Measurements from ENCODE around the gene UNCX.
A peak's percentile ranks its signal among the peaks of the same experiment; 100 is the strongest.
"Not testable (repeated sequence)": the region's sequence is repeated elsewhere in the genome, so short reads cannot be mapped to it uniquely, and the experiment has no call there.

Gene UNCX

DNA sequence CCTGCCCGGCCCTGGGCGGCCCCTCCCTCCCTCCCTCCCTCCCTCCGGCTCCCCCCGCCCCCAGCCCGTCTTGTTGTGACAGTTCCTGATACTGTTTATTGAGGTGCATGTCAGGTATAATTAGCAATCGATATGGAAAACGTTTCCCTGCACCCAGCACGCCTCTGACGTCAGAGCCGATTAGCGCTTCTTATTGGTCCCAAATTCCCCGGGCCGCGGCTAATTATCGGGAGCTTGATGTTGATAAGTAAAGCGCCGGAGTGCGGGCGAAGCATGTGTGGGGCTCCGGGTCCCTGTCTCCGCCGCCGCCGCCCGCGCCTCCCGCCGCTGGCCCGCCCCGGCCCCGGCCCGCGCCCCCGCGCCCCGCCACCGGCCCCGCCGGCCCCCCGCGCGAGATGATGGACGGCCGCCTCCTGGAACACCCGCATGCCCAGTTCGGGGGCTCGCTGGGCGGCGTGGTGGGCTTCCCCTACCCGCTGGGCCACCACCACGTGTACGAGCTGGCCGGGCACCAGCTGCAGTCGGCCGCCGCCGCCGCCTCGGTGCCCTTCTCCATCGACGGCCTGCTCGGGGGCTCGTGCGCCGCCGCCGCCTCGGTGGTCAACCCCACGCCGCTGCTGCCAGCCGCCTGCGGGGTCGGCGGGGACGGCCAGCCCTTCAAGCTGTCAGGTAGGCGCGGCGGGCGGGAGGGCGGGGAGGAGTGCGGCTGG, at the start of gene UNCX:
Gene UNCX (plus strand): TSS at position 250 of the 710 bp plus-strand sequence. CDS start 146 bp downstream, at position 396.
- no peak for DNase-seq

DNA sequence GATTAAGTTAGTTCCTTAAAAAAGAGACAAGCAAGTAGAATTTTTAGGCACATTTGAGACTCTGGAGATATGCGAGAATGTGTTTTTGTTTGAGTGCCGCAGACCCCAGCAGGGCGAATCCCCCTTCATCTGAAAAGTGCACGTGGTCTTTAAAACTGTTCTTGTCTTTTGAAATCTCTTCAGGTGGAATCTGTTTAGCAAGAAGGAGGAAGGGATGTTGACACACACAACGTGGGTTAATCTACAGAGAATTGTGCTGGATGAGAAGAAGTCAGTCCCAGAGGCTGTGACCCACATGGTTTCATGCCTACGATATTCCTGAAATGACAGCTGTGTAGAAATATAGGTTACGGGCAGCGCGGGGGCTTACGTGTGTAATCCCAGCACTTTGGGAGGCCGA, 45.5 kb upstream of the UNCX start:
- no peak for DNase-seq

DNA sequence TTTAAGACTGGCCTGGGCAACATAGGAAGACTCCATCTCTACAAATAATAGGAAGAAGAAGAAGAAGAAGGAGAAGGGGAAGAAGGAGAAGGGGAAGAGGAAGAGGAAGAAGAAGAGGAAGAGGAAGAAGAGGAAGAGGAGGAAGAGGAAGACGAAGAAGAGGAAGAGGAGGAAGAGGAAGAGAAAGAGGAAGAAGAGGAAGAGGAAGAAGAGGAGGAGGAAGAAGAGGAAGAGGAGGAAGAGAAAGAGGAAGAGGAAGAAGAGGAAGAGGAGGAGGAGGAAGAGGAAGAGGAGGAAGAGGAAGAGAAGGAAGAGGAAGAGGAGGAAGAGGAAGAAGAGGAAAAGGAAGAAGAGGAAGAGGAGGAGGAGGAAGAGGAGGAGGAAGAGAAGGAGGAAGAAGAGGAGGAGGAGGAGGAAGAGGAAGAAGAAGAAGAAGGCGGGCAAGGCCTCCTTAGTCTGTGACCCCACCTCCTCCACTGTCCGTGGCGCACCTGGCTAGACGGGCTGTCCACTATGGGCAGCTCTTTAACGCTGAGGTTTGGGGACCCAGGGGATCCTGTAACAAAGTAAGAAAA, 43.9 kb upstream of the UNCX start:
- no peak for DNase-seq

GRCh38 chr7:1189986-1190772, 42.5 kb upstream of the UNCX start:
- no peak for DNase-seq

- DNase-seq, result peak; percentile 58
Measured at GRCh38 chr7:1192171-1192676, 40.4 kb upstream of the UNCX start.

DNA sequence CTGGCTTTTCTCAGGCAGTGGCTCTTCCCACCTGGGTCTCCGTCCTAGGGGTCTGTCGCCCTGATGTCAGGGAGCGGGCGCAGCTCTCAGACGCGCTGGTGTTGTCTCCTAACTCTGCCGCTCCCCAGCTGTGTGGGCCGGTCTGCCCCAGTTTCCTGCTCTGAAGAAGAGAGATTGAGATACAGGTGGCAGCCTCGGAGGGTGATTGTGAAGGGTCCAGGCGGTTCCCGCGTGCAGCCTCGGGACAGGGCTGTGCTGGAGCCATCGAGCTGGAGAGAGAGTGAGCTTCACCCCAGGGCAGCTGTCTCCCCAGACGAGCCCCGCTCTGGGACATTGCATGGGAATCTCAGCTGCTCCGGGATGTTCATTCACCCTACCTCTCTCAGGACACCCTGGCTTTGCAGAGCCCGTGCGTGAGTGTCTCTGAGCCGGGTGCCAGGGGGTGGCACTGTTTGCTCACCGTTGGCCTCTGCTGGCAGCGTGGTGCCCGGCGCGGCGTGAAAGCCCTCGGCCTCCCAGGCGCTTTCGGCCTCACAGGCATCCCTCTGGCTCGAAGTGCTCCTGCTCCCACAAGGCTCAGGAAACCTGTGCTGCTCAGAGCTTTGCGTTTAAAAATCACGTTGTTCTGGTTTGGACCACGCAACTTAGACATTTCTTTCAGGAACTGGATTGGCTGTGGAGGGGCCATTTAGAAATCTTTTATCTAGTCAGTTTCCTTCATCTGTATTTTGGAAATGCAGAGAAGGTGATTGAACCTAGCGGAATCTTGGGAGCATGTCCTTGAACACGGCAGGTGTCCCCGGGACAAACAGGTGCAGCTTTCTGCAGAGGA, 38.9 kb upstream of the UNCX start:
- peak; percentile 85 for DNase-seq

- not testable (repeated sequence) for DNase-seq
Measured at GRCh38 chr7:1196441-1196840, 36.2 kb upstream of the UNCX start.

DNA sequence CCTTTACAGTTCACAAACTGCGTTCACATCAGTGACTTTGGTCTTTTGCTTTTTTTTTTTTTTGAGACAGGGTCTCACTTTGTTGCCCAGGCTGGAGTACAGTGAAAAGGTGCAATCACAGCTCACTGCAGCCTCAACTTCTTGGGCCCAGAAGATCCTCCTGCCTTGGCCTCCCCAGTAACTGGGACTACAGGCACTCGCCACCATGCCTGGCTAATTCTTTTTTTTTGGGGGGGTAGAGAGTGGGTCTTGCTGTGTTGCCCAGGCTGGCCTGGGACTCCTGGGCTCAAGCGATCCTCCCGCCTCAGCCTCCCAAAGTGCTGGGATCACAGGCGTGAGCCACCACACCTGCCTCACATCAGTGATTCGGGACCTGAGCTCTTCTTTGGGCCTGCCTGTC, 35.7 kb upstream of the UNCX start:
- no peak for DNase-seq

GRCh38 chr7:1197997-1198625, 34.6 kb upstream of the UNCX start:
- no peak for DNase-seq

- DNase-seq, result peak; percentile 42
Measured at GRCh38 chr7:1200045-1200444, 32.6 kb upstream of the UNCX start.

- DNase-seq, result no peak
Measured at GRCh38 chr7:1201916-1202315, 30.8 kb upstream of the UNCX start.

DNA sequence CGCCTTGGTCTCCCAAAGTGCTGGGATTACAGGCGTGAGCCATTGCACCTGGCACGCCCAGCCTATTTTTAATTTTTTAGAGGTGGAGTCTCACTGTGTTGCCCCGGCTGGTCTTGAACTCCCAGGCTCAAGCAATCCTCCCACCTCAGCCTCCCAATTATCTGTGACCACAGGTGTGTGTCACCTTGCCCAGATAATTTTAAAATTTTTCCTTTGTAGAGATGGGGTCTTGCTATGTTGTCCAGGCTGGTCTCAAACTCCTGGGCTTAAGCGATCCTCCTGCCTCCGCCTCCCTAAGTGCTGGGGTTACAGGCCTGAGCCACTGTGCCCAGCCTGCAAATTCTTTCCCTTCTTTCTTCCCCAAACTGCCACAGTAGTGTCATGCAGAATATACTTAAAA, 29.8 kb upstream of the UNCX start:
- DNase-seq, result not testable (repeated sequence)

GRCh38 chr7:1204460-1205140, 28.1 kb upstream of the UNCX start:
- no peak for DNase-seq

GRCh38 chr7:1205742-1206141, 26.9 kb upstream of the UNCX start:
- not testable (repeated sequence) for DNase-seq

GRCh38 chr7:1209097-1209496, 23.6 kb upstream of the UNCX start:
- no peak for DNase-seq

- peak; percentile 92 for DNase-seq
Measured at GRCh38 chr7:1210321-1210978, 22.2 kb upstream of the UNCX start.

DNA sequence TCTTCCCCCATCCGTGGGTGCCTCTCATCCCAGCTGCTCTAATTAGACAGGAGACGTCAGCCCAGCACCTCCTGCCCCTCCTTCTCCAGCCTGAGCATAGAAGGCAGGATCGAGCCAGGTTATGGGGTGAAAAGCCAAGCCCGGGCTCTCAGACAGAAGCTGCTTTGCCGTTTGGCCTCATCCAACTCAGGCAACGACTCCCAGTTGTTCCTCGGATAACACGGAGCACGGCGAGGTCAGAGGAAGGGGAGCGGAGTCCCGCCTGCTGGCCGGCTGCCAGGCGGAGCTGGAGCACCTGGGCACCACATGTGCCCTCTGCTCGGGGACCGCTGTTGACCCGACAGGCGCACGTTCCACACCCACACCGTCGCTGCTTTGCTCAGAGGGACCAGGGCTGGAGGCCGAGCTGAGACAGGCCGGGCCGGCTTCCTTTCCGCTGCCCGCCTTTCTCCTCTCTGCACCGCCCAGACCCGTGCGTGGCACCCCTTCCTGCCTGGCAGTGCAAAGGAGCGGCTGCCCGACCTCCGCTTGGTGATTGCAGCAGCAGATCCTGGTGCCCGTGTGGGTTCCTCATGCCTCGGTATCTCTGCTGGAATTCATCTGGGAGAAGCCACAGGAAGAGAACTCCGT, 21.6 kb upstream of the UNCX start:
- peak; percentile 95 for DNase-seq

- no peak for DNase-seq
Measured at GRCh38 chr7:1211611-1212010, 21.1 kb upstream of the UNCX start.

DNA sequence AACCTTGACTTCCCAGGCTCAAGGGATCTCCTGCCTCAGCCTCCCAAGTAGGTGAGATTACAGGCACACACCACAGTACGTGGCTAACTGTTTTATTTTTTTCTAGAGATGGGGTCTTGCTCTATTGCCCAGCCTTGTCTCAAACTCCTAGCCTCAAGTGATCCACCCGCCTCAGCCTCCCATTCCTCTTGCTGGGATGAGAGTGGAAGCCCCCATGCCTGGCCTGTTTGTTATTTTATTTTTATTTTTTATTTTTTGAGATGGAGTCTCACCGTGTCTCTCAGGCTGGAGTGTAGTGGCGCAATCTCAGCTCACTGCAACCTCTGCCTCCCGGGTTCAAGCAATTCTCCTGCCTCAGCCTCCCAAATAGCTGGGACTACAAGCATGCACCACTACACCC, 20.6 kb upstream of the UNCX start:
- DNase-seq, result not testable (repeated sequence)

DNA sequence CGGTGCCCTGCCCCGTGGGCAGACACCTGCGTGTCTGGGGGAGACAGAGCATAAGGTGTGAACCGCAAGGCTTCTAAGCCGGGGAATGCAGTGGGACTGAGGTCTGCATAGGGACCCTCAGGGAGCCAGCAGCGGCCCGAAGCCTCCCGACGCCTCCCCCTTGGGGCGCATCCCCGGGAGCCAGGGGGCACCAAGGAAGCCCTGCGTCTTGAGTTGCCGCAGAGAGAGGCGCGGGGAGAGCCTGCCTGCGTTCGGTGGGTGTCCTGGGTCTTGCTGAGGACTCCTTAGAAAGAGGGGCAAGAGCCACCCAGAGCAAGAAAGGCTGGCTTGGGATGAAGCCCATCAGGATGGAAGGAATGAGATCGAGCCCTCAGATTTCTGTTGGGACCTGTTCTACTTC, 18.2 kb upstream of the UNCX start:
- DNase-seq, result no peak

Data from RPMI8226 (cell line).